Measurements from ENCODE around the gene TRIM36. TPM values are rescaled to one million over a fixed set of nuclear protein-coding genes. Genes with fewer than 3 reads are reported as not detected.

TRIM36 gene
- total and polyA plus RNA-seq, 2 of the 8 experiments (the other 6 are each of a cell fraction or from before 2014, with no cell fraction given) = 8.5 to 14.1 TPM

DNA sequence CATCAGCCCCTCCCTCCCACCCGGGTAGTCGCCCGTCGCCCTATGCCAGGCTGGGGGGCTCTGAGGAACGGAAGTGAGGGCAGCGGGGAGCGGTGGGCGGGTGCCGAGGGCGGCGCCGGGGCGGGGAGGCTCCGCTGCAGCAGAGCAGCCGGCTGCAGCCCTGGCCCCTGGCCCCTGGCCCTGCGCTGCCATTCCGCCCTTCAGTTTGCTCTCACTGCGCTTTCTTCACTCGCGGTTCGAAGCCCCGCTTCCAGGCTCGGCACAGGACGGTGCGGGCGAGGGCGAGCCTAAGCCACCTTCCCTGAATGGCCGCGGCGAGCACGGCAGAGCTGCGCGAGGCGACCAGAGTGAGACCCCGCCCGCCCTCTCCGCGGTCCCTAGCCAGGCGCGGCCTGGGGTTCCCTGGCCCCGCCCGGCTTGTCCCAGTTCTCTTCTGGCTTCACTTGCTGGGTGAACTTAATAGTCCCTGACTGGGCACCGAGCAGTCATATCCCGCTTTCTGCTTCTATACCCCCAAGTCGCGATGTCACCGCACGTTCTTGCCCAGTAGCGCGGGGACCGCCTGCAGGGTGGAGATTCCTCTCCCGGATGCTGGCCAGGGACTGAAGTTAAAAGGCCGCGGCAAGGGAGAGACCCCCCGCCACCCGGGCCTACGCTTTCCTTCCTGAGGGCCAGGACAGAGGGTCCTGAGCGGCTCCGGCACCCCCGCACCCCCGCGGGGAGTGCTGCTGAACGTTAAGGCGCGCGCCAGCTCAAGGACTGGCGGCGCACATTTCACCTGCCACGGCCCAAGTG lies 623 bp upstream of the TRIM36 start (continued):
- TF ChIP-seq CBX8 (IDR thresholded peaks at IDR 0.05; ENCODE audit: borderline replicate concordance, low read depth, low read length) = no peak
- TF ChIP-seq YY1 (IDR thresholded peaks at IDR 0.05; ENCODE audit: low read depth, low read length) = peak; percentile 42; the same call in 1 of the 2 replicates
